Psoas muscle (tissue), 8 donors: ENCODE data around the gene RAD51D. TPM values are rescaled to one million over a fixed set of nuclear protein-coding genes. Genes with fewer than 3 reads are reported as not detected.

Source experiments
- ATAC-seq, 4 donors: fragments of 200-7000 bp; cut with Tn5 transposase; one replicate each; pipeline ENCODE4 v1.9.1; 2020; ENCODE audit warnings: moderate library complexity in 3 of 4, mild to moderate bottlenecking in 2 of 4
- DNase-seq, 2 donors: peaks; one replicate each; pipeline ENCODE4 v3.0.0-alpha.2; 2020
- H3K27ac ChIP-seq: fragments of 200-600 bp; one replicate; pipeline ENCODE4 v1.8.0; 2022
- H3K27me3 ChIP-seq, 3 donors: fragments of 200-600 bp in 1 of 3; one replicate each; pipeline versions ENCODE4 v1.6.1 to v1.8.0; 2013 to 2022; ENCODE audit warnings: low read length in 2 of 3, mild to moderate bottlenecking in 2 of 3, moderate library complexity in 1 of 3; ENCODE audit not compliant: insufficient read depth in 3 of 3
- H3K36me3 ChIP-seq, 2 donors: fragments of 200-600 bp in 1 of 2; one replicate each; pipeline versions ENCODE4 v1.6.1 to v1.8.0; 2013 to 2022; ENCODE audit warnings: low read depth in 1 of 2, mild to moderate bottlenecking in 1 of 2, moderate library complexity in 1 of 2; ENCODE audit not compliant: insufficient read depth in 1 of 2
- H3K4me1 ChIP-seq: fragments of 200-600 bp; one replicate; pipeline ENCODE4 v1.8.0; 2022
- H3K4me3 ChIP-seq: fragments of 200-600 bp; one replicate; pipeline ENCODE4 v1.8.0; 2022; ENCODE audit warnings: mild to moderate bottlenecking
- H3K9me3 ChIP-seq: fragments of 200-600 bp; one replicate; pipeline ENCODE4 v1.8.0; 2022
- WGBS, 3 donors: extraction: QIAGEN DNeasy Blood & Tissue Kit; methylation state at CpG; one replicate each; pipeline versions ENCODE4 v1.1.6 to v1.1.7; 2013; 5-methylcytosine and 5-hydroxymethylcytosine counted together
- intact Hi-C, 2 donors: fragments of 100-400 bp; cut with DNase I; formaldehyde crosslinking; loops; one replicate each; pipeline versions ENCODE4 v1.11.0 to v1.14.2; 2022
- polyA plus RNA-seq, 3 donors: library from polyadenylated mRNA; stranded (reverse); fragments of 200-250 nt; gene quantifications; one replicate each; pipeline ENCODE4 v1.2.3, GENCODE V29; 2013
- total RNA-seq, 4 donors: library from RNA; stranded (reverse); fragmentation: NEBNext Ultra II Directional in 2 of 4; extraction: Animal tissue kit (Norgen Biotek cat#: 25700) in 2 of 4; gene quantifications; one replicate each; pipeline versions ENCODE4 v1.2.1 to v1.2.4, GENCODE V29; 2021 to 2023
- TF ChIP-seq, protein P1 (sequence below): fragments of 200-600 bp; IDR thresholded peaks from one replicate; pipeline ENCODE4 v1.8.0; 2022; ENCODE audit warnings: antibody characterized with exemption
- donor health status: healthy with polysubstance abuse.
- donor health status: DM: no; HTN: no; CAD: no; lungs with moderate emphysema.
- donor health status: Bipolar disorder and iron deficiency.
- donor health status: healthy.
- donor health status: DM: yes; HTN: yes; CAD: no.
- donor health status: DM: no; HTN: no; CAD: no.
- donor health status: DM: no; HTN: no; CAD: no.
- donor health status: DM: yes; HTN: yes; CAD: no.

RAD51D gene
- total and polyA plus RNA-seq, 7 donors, result 3.6 to 6.2 (median 5.4) TPM

DNA sequence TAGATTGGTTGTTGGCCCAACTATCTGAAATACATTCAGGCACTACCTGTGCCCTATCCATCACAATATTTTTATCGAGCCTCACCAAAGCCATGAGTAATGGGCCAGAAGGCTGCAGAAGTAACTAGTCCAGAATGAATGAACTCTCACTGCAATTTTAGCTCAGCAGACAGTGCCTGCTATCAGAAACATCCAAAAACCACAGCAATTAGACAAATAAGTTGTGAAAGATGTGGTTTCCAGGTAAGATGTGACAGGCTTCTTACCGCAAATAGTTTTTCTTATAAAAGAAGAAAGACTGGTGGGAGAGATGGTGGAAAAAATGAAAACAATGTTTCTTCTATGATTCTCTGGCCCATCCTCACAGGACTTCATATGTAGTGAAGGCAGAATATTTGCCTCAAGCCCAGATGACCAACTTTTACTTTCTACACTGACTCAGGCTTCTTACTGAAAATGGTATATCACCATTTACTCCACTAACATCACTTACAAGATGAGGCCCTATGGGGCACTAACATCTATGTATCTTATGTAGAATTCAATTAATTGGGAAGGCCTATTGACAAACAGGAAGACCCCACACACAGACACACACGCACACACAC is 46.4 kb downstream of the RAD51D start:
- Histone ChIP-seq H3K36me3 (no peaks in the 10 kb centered on the region), H3K27me3 (no peaks in the 10 kb centered on the region), H3K9me3 (no peaks in the 10 kb centered on the region), H3K27ac (no peak overlapping the region), H3K4me3 (no peak overlapping the region), H3K4me1 (no peaks in the 10 kb centered on the region)
- intact Hi-C loops, result no loop called here
- no peak for ATAC-seq
- WGBS, 3 donors, result 94 to 98% (median 95%) methylated on average over 3 of the region's 3 CpGs
- TF ChIP-seq, protein P1, sequence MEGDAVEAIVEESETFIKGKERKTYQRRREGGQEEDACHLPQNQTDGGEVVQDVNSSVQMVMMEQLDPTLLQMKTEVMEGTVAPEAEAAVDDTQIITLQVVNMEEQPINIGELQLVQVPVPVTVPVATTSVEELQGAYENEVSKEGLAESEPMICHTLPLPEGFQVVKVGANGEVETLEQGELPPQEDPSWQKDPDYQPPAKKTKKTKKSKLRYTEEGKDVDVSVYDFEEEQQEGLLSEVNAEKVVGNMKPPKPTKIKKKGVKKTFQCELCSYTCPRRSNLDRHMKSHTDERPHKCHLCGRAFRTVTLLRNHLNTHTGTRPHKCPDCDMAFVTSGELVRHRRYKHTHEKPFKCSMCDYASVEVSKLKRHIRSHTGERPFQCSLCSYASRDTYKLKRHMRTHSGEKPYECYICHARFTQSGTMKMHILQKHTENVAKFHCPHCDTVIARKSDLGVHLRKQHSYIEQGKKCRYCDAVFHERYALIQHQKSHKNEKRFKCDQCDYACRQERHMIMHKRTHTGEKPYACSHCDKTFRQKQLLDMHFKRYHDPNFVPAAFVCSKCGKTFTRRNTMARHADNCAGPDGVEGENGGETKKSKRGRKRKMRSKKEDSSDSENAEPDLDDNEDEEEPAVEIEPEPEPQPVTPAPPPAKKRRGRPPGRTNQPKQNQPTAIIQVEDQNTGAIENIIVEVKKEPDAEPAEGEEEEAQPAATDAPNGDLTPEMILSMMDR, result no peak
- no peak for DNase-seq

DNA sequence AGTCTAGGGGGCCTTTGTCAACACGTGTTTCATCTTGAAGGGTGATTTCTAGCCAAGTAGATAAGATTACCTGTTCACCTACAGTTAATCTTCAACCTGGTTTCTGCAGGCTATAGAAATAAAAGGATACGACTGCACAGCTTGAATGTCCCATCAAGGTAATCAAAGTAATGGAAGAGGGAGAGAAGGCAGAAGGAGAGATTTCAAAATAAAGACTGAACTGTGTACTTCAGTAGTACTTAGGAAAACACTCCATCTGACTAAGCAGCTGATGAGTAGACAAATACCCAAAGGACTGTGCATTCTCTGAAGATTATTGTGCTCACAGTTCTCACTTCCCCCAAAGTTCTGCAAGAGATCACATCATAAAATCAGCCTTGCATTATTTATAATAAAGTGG is 50.3 kb downstream of the RAD51D start:
- Histone ChIP-seq H3K27me3 (no peaks in the 10 kb centered on the region), H3K4me1 (peaks cover 6% of the 10 kb centered on the region), H3K36me3 (no peaks in the 10 kb centered on the region), H3K4me3 (no peak overlapping the region), H3K27ac (no peak overlapping the region), H3K9me3 (no peaks in the 10 kb centered on the region)
- WGBS, 3 donors, result 66 to 75% (median 74%) methylated on average over 2 of the region's 2 CpGs
- TF ChIP-seq, protein P1, result no peak
- intact Hi-C loops, result no loop called here
- ATAC-seq (no peak), DNase-seq (no peak)

DNA sequence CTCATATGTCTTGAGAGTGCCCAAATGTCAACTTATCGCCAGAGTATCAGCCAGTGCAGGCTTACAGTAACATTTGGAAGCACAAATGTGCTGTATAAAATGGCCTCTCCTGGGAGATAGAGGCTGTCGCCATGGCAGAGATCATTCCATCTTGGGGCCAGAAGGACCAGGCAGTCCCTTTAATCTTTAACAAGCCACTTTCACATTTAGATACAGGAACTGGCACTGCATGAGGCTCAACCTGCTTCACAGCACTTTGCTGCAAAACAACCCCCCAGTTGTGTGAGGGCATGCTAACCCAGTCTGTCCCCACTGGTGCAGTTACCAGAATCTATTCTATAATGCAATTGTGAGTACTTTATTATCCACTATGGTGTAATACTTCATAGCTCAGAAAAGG is 51.4 kb downstream of the RAD51D start:
- intact Hi-C loops, result no loop called here
- peaks cover 13% of the 10 kb centered on the region for H3K4me1 ChIP-seq
- no peaks in the 10 kb centered on the region for H3K9me3 ChIP-seq
- no peak overlapping the region for H3K4me3 ChIP-seq
- DNase-seq, result no peak
- no peaks in the 10 kb centered on the region for H3K27me3 ChIP-seq
- H3K36me3 ChIP-seq, result no peaks in the 10 kb centered on the region
- TF ChIP-seq, protein P1, result no peak
- ATAC-seq, result no peak
- WGBS, 3 donors, result 81 to 91% (median 82%) methylated on average over 2 of the region's 2 CpGs
- H3K27ac ChIP-seq, result no peak overlapping the region

DNA sequence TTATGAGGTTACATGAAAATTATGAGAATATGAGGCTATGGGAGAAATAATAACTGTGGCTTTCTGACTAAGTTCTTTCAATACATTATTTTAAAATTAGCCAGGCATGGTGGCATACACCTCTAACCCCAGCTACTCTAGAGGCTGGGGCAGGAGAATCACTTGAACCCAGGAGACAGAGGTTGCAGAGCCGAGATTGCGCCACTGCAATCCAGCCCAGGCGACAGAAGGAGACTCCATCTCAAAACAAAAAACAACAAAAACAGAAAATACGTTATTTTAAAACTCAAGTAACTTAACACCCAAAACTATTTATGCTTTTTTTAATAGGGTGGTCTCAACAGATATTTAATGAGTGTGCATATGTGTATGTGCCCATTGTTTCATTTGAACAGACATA is 53.8 kb downstream of the RAD51D start:
- DNase-seq, result no peak
- no peak for ATAC-seq
- Histone ChIP-seq H3K4me3 (no peak overlapping the region), H3K27me3 (no peaks in the 10 kb centered on the region), H3K4me1 (peaks cover 20% of the 10 kb centered on the region), H3K27ac (no peak overlapping the region), H3K36me3 (no peaks in the 10 kb centered on the region), H3K9me3 (no peaks in the 10 kb centered on the region)
- TF ChIP-seq, protein P1, result no peak
- intact Hi-C loops, result no loop called here
- WGBS, 3 donors, result 94 to 97% (median 96%) methylated on average over 4 of the region's 4 CpGs
